ENCODE results near the gene LDLRAD3.

DNA sequence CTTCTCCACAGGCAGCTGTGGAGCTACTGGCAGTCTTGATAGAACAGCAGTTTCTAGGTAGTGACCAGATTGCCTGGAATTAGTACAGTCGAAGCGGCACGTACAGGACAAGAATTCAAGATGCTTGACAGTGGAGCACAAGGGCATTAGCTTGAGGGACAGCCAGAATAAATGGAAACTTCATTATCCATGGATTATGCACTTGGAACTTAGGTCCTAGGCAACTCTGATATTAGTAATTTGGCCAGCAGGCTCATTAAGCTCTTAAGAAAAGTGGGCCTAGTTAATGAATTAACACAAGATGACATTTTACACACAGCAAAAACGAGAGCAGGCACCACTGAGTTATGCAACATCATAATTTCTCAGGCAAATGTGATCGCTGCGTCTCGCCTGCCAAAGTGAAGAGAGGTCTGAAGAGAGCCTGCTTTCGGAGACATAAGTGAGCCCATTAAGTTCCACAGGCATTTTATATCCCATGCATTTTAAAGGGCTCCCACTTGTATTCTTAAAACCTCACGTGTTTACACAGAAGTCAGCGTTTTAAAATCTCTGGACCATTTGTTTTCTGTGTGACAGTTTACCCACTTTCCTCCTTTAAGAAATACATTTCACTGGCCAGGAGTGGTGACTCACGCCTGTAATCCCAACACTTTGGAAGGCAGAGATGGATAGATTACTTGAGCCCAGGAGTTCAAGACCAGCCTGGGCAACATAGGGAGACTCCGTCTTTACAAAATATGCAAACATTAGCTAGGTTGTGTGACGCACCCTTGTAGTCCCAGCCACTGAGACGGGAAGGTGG is 279.2 kb downstream of the LDLRAD3 start:
- TF ChIP-seq, protein P1, sequence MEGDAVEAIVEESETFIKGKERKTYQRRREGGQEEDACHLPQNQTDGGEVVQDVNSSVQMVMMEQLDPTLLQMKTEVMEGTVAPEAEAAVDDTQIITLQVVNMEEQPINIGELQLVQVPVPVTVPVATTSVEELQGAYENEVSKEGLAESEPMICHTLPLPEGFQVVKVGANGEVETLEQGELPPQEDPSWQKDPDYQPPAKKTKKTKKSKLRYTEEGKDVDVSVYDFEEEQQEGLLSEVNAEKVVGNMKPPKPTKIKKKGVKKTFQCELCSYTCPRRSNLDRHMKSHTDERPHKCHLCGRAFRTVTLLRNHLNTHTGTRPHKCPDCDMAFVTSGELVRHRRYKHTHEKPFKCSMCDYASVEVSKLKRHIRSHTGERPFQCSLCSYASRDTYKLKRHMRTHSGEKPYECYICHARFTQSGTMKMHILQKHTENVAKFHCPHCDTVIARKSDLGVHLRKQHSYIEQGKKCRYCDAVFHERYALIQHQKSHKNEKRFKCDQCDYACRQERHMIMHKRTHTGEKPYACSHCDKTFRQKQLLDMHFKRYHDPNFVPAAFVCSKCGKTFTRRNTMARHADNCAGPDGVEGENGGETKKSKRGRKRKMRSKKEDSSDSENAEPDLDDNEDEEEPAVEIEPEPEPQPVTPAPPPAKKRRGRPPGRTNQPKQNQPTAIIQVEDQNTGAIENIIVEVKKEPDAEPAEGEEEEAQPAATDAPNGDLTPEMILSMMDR (IDR thresholded peaks at IDR 0.05; ENCODE audit: borderline replicate concordance, extremely low read depth, low read length, poor library complexity, severe bottlenecking), result no peak
- TF ChIP-seq EZH2 (IDR thresholded peaks at IDR 0.05; ENCODE audit: borderline replicate concordance, low read depth, low read length, severe bottlenecking), result no peak

Measured in DND-41 (cell line).